SK-N-SH (cell line): Measurements from ENCODE around the gene TPTE.
"Not testable (repeated sequence)": the region's sequence is repeated elsewhere in the genome, so short reads cannot be mapped to it uniquely, and the experiment has no call there.

ENCODE experiments used
- CTCF ChIP-seq: fragments of 200-600 bp; sonication (generic); IDR thresholded peaks from 2 replicates; pipeline ENCODE4 v1.6.1; 2017; ENCODE audit warnings: antibody characterized with exemption, mild to moderate bottlenecking, moderate library complexity
- EP300 ChIP-seq, 2 experiments: IDR thresholded peaks; 2 replicates each; pipeline versions ENCODE4 v1.4.0 to v1.6.1; 2012; ENCODE audit warnings: borderline replicate concordance in 1 of 2, low read depth in 1 of 2, low read length in 1 of 2
- FOSL2 ChIP-seq: IDR thresholded peaks from 2 replicates; pipeline ENCODE4 v1.4.0; 2012; ENCODE audit warnings: low read depth, mild to moderate bottlenecking, moderate library complexity, borderline replicate concordance
- MXI1 ChIP-seq: IDR thresholded peaks from 2 replicates; pipeline ENCODE4 v1.6.1; 2012; ENCODE audit warnings: mild to moderate bottlenecking, low read depth, low read length, improper control_type of control experiment
- SIN3A ChIP-seq: IDR thresholded peaks from 2 replicates; pipeline ENCODE4 v1.6.1; 2012; ENCODE audit warnings: low read depth, mild to moderate bottlenecking, low read length, moderate library complexity, borderline replicate concordance

- not testable (repeated sequence) for TF ChIP-seq EP300 (IDR thresholded peaks at IDR 0.05; ENCODE audit: borderline replicate concordance in 1 of 2, low read depth in 1 of 2, low read length in 1 of 2); CTCF; SIN3A; FOSL2; MXI1
Measured at GRCh38 chr21:10547868-10548267, 26.5 kb downstream of the TPTE start.
